CD4-positive, alpha-beta T cell treated with Interleukin-12 subunit alpha and Interleukin-12 subunit beta, for 1 hour (primary cell): Measurements from ENCODE around the gene ZBTB20.

Experiments used
- DNase-seq: peaks from one replicate; pipeline ENCODE4 v3.0.0-alpha.2; 2020

Gene ZBTB20

DNA sequence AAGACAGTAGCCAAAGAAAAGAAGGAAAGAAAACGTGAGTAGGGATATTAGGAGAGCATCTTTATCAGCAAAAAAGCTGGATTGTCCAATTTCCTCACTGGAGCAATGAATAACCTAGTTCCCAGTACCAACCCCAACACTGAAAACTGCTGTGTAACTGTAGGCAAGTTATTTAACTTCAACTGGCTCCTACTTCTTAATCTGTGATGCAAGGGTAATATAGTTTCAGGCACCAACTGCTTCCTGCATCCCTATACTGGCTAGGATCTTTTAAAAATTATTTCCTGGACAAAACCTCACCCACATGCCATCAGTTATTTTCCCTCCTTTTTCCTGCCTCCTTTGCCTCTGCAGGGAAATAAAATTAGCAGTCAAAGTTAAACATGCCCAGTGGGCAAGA is 59.6 kb downstream of the ZBTB20 start:
- no peak for DNase-seq

DNA sequence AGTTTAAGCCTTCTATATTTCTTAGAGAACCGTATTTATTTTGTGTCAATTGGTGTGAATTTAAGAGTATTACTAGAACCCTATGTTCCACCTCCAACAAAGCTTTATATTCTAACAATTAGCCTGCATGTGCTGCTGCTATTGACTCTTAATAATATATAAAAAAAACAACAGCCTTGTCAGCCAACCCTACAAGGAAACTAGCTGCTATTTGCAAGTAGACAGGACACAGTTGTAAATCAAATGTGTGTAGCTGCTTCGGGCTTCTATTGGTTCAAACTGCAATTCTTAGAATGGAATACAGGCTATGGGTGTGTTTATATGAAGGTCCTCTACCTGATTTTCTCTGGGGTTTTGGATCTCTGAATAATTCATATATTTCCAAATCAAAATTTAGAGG is 60.7 kb downstream of the ZBTB20 start:
- no peak for DNase-seq

GRCh38 chr3:115085197-115085865 is 61.8 kb downstream of the ZBTB20 start:
- no peak for DNase-seq

DNA sequence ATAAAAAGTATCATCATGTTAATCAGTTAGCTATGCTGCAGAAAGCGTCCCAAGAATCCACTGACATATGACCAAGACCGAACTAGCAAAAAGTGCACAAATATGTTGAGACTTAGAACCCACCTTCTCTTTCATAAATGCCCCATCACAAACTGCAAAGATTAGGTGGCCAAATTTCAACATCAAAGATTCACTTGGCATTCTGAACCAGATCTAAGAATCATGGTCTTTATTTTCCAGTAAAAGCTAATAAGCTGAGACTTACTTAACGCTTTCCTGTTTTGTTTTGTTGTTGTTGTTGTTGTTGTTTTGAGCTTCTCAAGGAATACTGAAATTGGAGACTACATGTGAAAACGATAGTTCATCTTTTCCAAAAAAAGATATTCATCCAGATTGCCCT is 62.4 kb downstream of the ZBTB20 start:
- DNase-seq: no peak

DNA sequence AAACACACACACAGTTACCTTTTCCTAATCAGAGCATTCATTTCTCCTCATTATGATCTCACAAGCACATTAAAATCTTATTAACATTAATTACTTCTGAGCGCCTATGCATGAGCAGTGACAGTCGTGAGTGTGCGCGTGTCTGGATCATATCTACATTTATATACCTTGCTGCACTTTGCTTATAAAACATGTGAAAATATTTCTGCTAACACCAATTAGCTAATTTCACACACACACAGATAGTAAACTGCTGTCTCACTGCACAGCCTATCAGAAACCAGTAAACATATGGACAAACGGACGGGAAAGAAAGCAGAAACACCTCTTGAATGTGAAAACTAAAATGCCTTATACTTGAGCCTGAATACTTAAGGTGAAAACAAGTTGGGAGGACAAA is 64.8 kb downstream of the ZBTB20 start:
- no peak for DNase-seq

- no peak for DNase-seq
Observed at GRCh38 chr3:115081444-115081843, 65.6 kb downstream of the ZBTB20 start.

GRCh38 chr3:115077501-115078250 is 69.4 kb downstream of the ZBTB20 start:
- no peak for DNase-seq

DNA sequence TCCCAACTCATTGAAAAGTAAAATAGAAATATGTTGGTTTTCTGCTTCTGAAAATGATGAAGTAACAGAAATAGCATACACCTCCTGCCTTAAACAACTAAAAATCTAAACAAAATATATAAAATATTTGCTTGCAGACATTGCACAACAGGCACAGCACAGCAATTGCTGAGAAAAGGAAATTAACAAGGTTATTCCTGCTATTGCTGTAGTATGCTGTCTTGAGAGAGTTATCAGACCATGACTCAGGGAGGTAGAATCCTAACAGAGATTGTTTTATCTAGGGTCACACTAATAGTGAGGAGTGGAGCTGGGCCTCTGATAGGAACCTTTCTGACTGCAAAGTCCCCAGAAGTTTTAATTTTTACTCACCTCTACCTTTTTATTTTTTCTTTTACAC is 72.6 kb downstream of the ZBTB20 start:
- no peak for DNase-seq

- DNase-seq: no peak
Observed at GRCh38 chr3:115072265-115073021, 74.6 kb downstream of the ZBTB20 start.

DNA sequence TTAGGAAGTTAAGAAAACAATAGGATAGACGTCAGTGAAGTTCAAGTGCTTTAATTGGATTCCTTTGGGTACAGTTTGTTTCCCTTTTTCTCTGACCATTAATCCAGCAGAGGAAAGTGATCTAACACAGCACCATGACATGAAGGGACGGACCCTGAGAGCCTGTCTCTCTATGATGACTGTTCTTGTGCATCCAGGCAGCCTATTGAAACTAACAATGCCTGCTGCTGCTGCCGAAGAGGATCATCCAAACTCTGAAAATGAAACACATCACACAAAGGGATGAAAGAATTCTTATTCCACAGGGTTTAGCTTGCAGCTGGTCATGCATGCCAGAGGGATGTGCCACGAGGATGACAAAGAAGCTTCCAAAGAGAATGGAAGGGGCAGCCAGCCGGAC is 75.5 kb downstream of the ZBTB20 start:
- DNase-seq: no peak

DNA sequence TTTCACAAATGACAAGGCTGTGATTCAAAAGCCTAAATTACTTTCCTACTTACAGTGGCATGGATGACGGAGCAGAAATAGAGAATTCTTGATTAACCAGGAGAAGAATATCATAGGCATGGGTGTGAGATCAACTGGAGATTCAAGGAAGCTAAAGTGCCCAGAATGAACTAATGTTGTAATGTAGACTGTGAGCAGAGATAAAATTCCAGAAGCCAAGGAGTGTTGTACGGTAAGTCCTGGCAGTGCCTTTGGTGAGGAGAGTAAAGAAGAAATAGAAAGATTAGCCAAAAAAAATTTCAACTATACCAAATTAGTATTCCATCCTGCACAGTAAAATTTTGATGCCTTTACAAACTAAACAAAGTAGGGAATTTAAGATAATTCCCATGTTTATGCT is 75.9 kb downstream of the ZBTB20 start:
- no peak for DNase-seq

GRCh38 chr3:115068799-115069198 is 78.3 kb downstream of the ZBTB20 start:
- DNase-seq: no peak

DNA sequence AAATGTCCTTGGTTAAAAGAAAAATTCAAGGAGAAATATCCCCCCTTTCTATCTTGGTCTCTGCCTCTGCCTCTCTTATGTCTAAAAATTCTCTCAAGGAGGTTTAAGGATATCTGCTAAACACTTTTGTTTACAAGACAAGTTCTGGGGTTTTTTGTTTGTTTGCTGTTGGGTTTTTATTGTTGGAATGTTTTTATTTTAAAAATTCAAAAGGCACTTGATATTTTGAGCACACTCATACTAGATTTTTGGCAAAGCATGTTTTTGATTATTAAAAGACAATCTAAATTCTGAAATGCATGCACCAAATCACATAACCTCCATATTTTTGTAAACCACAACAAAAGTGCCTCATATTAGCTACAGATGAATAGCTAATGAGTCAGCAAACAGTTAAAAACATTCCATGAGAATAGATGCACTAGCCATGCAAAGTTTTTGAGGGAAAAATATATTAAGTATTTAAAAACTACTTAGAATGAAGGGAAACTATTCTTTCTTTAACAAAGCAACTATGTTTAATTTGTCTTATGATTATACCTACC is 84.6 kb downstream of the ZBTB20 start:
- no peak for DNase-seq

- no peak for DNase-seq
Observed at GRCh38 chr3:115062009-115062408, 85.1 kb downstream of the ZBTB20 start.

DNA sequence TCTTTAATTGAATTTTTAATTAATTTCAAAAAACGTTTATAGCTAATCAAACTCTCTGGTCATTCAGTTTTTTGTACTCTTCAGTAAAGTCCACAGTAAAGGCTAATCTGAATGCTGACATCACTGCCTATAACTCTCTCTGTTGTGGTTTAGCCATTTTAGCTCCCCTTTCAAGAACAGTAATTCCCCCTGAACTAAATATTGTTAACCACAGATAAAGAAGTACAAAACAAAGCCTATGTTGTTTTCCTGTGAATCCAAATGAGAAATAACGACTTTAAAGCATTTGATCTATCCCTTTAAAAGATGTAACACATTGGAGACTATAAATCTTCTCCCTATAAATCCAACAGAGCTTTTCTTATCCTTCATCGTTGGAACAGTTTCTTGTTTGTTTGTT is 94.2 kb downstream of the ZBTB20 start:
- DNase-seq: no peak

- no peak for DNase-seq
Observed at GRCh38 chr3:115042351-115042750, 104.7 kb downstream of the ZBTB20 start.

- DNase-seq: peak; percentile 46
Observed at GRCh38 chr3:115040673-115041286, 106.3 kb downstream of the ZBTB20 start.

GRCh38 chr3:115040246-115040645 is 106.8 kb downstream of the ZBTB20 start:
- no peak for DNase-seq

- DNase-seq: no peak
Observed at GRCh38 chr3:115038817-115039216, 108.3 kb downstream of the ZBTB20 start.

DNA sequence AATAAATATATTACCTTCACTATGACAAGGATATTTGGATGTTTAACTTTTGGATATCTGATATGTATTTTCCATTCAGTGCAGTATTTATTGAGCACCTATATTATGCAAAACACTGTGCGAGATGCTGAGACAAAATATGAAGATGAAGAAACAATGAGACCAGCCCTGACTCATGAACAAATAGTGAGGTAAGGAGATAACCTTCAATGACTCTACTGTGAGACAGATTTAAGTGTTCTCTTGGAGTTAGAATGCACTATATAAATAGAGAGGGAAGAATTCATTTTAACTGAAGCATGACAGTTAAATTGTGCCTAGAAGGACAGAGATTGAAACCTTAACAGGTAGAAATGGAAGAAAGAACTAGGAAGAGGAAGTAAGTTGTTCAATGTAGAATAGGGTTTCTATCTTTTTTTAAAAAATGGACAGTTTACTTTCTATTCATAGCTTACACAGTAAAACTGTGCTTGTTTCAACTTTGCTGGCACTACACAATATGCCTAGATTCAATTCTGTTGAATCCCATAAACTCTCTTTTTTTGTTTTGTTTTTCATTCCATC is 124.2 kb downstream of the ZBTB20 start:
- no peak for DNase-seq

GRCh38 chr3:115022199-115022598 is 124.9 kb downstream of the ZBTB20 start:
- no peak for DNase-seq

- no peak for DNase-seq
Observed at GRCh38 chr3:115021061-115021460, 126.0 kb downstream of the ZBTB20 start.

GRCh38 chr3:115019900-115020299 is 127.2 kb downstream of the ZBTB20 start:
- no peak for DNase-seq
